ENCODE measurements around the gene RPS28. TPM values are rescaled to one million over a fixed set of nuclear protein-coding genes. Genes with fewer than 3 reads are reported as not detected.
"Not testable (repeated sequence)": the region's sequence is repeated elsewhere in the genome, so short reads cannot be mapped to it uniquely, and the experiment has no call there.

Gene RPS28
- total RNA-seq (100 to 1,000 TPM; 875 to 981 TPM), polyA plus RNA-seq (100 to 1,000 TPM; 405 to 553 TPM)
- long read RNA-seq, donor 1, transcript RPS28-203 (4 exons, 1,326 nt): major isoform, 149 of 161 reads
- long read RNA-seq, donor 1, partial matches to known transcripts: 0 of 161 reads
- long read RNA-seq, donor 1, other reads (novel, unspliced or antisense): 6 of 161 reads
- long read RNA-seq, donor 2, partial matches to known transcripts: 0 of 5 reads
- long read RNA-seq, donor 2, other reads (novel, unspliced or antisense): 1 of 5 reads

DNA sequence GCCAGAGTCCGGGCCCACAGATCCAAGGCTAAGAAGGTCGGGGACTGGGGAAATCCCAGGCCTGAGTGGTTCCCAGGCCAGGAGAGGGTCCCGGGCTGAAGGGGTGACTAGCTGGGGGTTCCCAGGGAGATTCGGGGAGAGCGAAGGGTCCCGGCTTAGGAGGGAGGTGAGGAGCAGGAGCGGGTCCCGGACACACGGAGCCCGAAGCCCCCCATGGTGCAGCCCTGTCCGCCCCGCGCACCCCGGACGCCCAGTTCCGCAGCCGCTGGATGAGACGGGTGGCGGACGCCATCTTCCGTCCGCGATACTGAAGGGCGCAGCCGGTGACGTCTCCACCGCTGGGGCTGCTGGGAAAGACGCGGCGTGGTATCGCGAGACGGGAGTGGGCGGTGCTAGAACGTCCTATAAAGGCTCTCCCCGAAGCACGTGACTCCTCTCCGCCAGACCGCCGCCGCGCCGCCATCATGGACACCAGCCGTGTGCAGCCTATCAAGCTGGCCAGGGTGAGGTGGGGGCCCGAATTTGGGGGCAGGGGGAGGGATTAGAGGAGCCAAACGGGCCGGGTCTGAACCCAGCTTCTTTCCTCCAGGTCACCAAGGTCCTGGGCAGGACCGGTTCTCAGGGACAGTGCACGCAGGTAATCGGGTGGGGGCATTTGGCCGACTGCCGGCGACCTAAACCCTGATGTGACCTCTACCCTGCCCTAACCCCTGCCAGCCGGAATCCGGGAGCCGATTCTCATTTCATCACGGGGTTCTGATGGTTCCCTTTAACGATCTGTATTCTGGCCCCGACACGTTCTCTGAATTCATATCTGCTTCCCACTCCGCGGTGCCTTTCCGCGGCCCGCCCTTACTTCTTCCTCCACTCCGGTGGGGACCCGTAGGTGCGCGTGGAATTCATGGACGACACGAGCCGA lies at the start of gene RPS28, which contains the start of gene NDUFA7:
TSS of gene RPS28 (plus strand) at position 430 of the 919 bp plus-strand sequence. CDS start at position 465, 35 bp downstream.
TSS of gene NDUFA7 (minus strand) at position 309 of the 919 bp plus-strand sequence. CDS start at position 292, 17 bp downstream.
- 0 to 1% methylated on average over 72 of the region's 72 CpGs for WGBS, 2 donors
- H3K27ac ChIP-seq (ENCODE audit: low read depth in 1 of 2, low read length in 2 of 2): peak within 1 kb of the TSS; percentile 17 to 58
- no peaks in the 10 kb centered on the region for H3K9me3 ChIP-seq (ENCODE audit: control insufficient read depth, low read length)
- peak; percentile 98 for ATAC-seq (ENCODE audit: low FRiP score)
- H3K4me3 ChIP-seq (ENCODE audit: low read length in 2 of 2): peak within 1 kb of the TSS; percentile 80 to 83
- DNase-seq: peak; percentile 98 to 99
- H3K4me1 ChIP-seq (ENCODE audit: control insufficient read depth in 1 of 2, insufficient read depth in 2 of 2, low read length in 2 of 2): no peaks in the 10 kb centered on the region
- no peaks in the 10 kb centered on the region for H3K27me3 ChIP-seq (ENCODE audit: control insufficient read depth in 1 of 2, insufficient read depth in 2 of 2, low read length in 1 of 2)
- no peaks in the 10 kb centered on the region for H3K36me3 ChIP-seq (ENCODE audit: control insufficient read depth in 1 of 2, insufficient read depth in 2 of 2, low read length in 1 of 2)
- intact Hi-C loops (cut with DNase I): no loop called here

DNA sequence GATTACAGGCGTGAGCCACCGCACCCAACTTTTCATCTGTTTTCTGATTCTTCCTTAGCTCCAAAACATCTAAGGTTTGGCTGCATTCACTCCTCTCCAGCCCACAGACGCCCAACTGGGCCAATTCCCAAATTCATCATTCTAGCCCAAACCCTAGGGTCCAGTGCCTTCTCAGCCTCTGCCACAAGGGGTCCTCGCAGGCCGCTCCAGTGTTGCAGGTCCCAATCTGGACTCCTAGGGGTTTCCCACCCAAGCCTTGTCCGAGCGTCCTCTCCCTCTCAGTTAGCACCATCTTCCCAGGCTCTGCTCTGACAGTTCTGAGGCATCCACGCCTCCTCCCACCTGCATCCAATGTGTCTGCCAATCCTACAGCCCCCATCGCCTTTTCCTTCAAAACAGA lies 44.8 kb upstream of the RPS28 start:
- H3K4me1 ChIP-seq (ENCODE audit: control insufficient read depth in 1 of 2, insufficient read depth in 2 of 2, low read length in 2 of 2); H3K9me3 ChIP-seq (ENCODE audit: control insufficient read depth, low read length); H3K27me3 ChIP-seq (ENCODE audit: control insufficient read depth in 1 of 2, insufficient read depth in 2 of 2, low read length in 1 of 2); H3K36me3 ChIP-seq (ENCODE audit: control insufficient read depth in 1 of 2, insufficient read depth in 2 of 2, low read length in 1 of 2); H3K4me3 ChIP-seq (ENCODE audit: low read length in 2 of 2); H3K27ac ChIP-seq (ENCODE audit: low read depth in 1 of 2, low read length in 2 of 2); intact Hi-C loops (cut with DNase I); DNase-seq; ATAC-seq (ENCODE audit: low FRiP score): not testable (repeated sequence)
- WGBS, 2 donors: no CpG with 5 or more reads among the region's 9 CpGs

DNA sequence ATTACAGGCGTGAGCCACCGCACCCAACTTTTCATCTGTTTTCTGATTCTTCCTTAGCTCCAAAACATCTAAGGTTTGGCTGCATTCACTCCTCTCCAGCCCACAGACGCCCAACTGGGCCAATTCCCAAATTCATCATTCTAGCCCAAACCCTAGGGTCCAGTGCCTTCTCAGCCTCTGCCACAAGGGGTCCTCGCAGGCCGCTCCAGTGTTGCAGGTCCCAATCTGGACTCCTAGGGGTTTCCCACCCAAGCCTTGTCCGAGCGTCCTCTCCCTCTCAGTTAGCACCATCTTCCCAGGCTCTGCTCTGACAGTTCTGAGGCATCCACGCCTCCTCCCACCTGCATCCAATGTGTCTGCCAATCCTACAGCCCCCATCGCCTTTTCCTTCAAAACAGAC lies 30.0 kb upstream of the RPS28 start:
- H3K9me3 ChIP-seq (ENCODE audit: control insufficient read depth, low read length); H3K4me3 ChIP-seq (ENCODE audit: low read length in 2 of 2); H3K36me3 ChIP-seq (ENCODE audit: control insufficient read depth in 1 of 2, insufficient read depth in 2 of 2, low read length in 1 of 2); DNase-seq; H3K4me1 ChIP-seq (ENCODE audit: control insufficient read depth in 1 of 2, insufficient read depth in 2 of 2, low read length in 2 of 2); H3K27ac ChIP-seq (ENCODE audit: low read depth in 1 of 2, low read length in 2 of 2); H3K27me3 ChIP-seq (ENCODE audit: control insufficient read depth in 1 of 2, insufficient read depth in 2 of 2, low read length in 1 of 2); intact Hi-C loops (cut with DNase I): not testable (repeated sequence)
- ATAC-seq (ENCODE audit: low FRiP score): peak; percentile 57
- no CpG with 5 or more reads among the region's 9 CpGs for WGBS, 2 donors

DNA sequence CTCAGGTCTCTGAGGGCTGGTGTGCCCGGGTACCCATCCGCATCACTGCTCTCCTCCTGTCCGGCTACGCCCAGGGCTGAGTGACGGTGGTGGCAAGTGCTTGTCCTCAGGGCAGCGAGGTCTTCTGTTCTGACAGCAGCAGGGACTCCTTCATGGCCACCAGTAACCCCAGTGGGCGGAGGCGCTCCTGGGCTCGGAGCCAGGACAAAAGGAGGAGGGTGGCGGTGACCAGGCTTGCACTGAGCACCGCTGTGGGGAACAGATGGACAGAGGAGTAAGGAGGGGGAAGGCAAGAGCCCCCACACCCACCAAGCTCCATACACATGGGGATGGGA lies 19.0 kb upstream of the RPS28 start:
- peak; percentile 47 for ATAC-seq (ENCODE audit: low FRiP score)
- Histone ChIP-seq H3K9me3 (ENCODE audit: control insufficient read depth, low read length) (no peaks in the 10 kb centered on the region), H3K4me1 (ENCODE audit: control insufficient read depth in 1 of 2, insufficient read depth in 2 of 2, low read length in 2 of 2) (no peaks in the 10 kb centered on the region), H3K4me3 (ENCODE audit: low read length in 2 of 2) (no peak overlapping the region), H3K27ac (ENCODE audit: low read depth in 1 of 2, low read length in 2 of 2) (no peak overlapping the region), H3K36me3 (ENCODE audit: control insufficient read depth in 1 of 2, insufficient read depth in 2 of 2, low read length in 1 of 2) (no peaks in the 10 kb centered on the region), H3K27me3 (ENCODE audit: control insufficient read depth in 1 of 2, insufficient read depth in 2 of 2, low read length in 1 of 2) (no peaks in the 10 kb centered on the region)
- WGBS, 2 donors: 64 to 67% methylated on average over 10 to 11 of the region's 11 CpGs
- intact Hi-C loops (cut with DNase I): no loop called here
- peak; percentile 64 to 74 for DNase-seq

DNA sequence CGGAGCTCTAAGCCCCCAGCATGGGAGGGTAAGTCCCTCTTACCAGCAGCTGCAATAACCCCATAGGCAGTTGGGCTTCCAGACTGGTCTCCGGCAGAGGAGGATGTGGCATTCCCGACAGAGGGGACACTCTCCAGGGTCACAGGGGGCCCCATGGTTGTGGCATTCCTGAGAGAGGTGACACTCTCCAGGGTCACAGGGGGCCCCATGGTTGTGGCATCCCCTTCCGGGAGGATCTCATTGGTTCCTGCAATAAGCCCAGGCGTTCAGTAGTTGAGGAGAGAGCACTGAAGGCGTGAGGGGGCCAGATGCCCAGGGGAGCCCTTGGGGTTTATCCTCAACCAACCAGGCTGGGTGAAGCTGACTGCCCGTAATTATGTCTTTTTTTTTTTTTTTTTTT lies 18.6 kb upstream of the RPS28 start:
- H3K27me3 ChIP-seq (ENCODE audit: control insufficient read depth in 1 of 2, insufficient read depth in 2 of 2, low read length in 1 of 2): no peaks in the 10 kb centered on the region
- no peak for ATAC-seq (ENCODE audit: low FRiP score)
- H3K9me3 ChIP-seq (ENCODE audit: control insufficient read depth, low read length): no peaks in the 10 kb centered on the region
- H3K27ac ChIP-seq (ENCODE audit: low read depth in 1 of 2, low read length in 2 of 2): no peak overlapping the region
- H3K36me3 ChIP-seq (ENCODE audit: control insufficient read depth in 1 of 2, insufficient read depth in 2 of 2, low read length in 1 of 2): no peaks in the 10 kb centered on the region
- intact Hi-C loops (cut with DNase I): no loop called here
- WGBS, 2 donors: 69 to 72% methylated on average over 7 of the region's 7 CpGs
- peak in 1 of 2 donors; percentile 17 for DNase-seq
- H3K4me3 ChIP-seq (ENCODE audit: low read length in 2 of 2): no peak overlapping the region
- H3K4me1 ChIP-seq (ENCODE audit: control insufficient read depth in 1 of 2, insufficient read depth in 2 of 2, low read length in 2 of 2): no peaks in the 10 kb centered on the region

DNA sequence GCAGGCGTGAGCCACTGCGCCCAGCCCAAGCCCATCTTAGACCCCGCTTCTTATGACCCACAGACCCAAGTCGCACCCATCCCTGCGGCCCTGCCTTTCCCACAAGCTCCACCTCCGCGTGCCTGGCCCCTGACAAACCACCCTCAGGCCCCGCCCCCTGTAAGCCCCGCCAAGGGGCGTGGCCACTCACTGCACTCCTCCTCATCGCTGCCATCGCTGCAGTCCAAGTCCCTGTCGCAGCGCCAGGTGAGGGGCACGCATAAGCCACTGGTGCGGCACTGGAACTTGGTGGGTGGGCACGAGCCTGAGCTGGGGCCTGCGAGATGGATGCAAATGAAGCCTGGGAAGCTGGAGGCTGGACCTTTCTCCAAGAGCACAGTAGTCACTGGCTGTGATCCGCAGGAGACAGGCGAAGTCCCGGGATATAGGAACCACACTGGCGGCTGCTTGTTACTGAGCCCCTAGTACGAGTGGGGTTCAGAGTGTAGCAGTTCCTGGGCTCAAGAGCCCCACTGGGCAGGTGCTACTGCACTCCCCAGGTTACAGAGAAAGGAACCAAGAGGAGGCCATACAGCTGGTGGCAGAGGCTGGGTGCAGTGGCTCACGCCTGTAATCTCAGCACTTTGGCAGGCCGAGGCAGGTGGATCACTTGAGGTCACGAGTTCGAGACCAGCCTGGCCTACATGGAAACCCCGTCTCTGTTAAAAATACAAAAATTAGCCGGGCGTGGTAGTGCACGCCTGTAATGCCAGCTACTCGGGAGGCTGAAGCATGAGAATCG lies 16.3 kb upstream of the RPS28 start:
- no peaks in the 10 kb centered on the region for H3K27me3 ChIP-seq (ENCODE audit: control insufficient read depth in 1 of 2, insufficient read depth in 2 of 2, low read length in 1 of 2)
- no peaks in the 10 kb centered on the region for H3K36me3 ChIP-seq (ENCODE audit: control insufficient read depth in 1 of 2, insufficient read depth in 2 of 2, low read length in 1 of 2)
- DNase-seq (peak; percentile 44 to 73), ATAC-seq (ENCODE audit: low FRiP score) (no peak)
- no peak overlapping the region for H3K27ac ChIP-seq (ENCODE audit: low read depth in 1 of 2, low read length in 2 of 2)
- whole genome bisulfite sequencing, 2 donors: 81 to 83% methylated on average over 33 of the region's 33 CpGs
- intact Hi-C loops (cut with DNase I): no loop called here
- H3K4me3 ChIP-seq (ENCODE audit: low read length in 2 of 2): no peak overlapping the region
- no peaks in the 10 kb centered on the region for H3K4me1 ChIP-seq (ENCODE audit: control insufficient read depth in 1 of 2, insufficient read depth in 2 of 2, low read length in 2 of 2)
- H3K9me3 ChIP-seq (ENCODE audit: control insufficient read depth, low read length): no peaks in the 10 kb centered on the region

DNA sequence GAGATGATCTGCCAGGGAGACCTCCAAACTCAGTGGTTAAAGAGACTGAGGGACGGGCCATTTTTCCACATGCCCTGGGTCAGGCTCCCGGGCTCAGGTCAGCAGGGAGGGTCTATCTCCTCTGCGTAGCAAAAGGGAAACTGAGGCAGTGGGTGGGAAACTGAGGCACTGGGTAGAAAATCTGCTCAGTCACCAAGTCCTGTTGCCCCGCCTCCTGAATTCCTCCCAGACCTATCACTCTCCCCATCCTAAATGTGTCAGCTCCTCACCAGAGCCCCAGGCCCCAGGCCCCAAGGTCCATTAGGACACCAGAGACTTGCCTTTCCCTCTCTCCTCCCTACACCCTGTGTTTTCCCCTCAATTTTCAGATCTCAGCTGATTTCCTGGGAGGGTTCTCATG lies 15.5 kb upstream of the RPS28 start:
- intact Hi-C loops (cut with DNase I): no loop called here
- peak; percentile 14 to 50 for DNase-seq
- Histone ChIP-seq H3K27ac (ENCODE audit: low read depth in 1 of 2, low read length in 2 of 2) (no peak overlapping the region), H3K9me3 (ENCODE audit: control insufficient read depth, low read length) (no peaks in the 10 kb centered on the region), H3K4me3 (ENCODE audit: low read length in 2 of 2) (no peak overlapping the region), H3K27me3 (ENCODE audit: control insufficient read depth in 1 of 2, insufficient read depth in 2 of 2, low read length in 1 of 2) (no peaks in the 10 kb centered on the region), H3K4me1 (ENCODE audit: control insufficient read depth in 1 of 2, insufficient read depth in 2 of 2, low read length in 2 of 2) (no peaks in the 10 kb centered on the region), H3K36me3 (ENCODE audit: control insufficient read depth in 1 of 2, insufficient read depth in 2 of 2, low read length in 1 of 2) (no peaks in the 10 kb centered on the region)
- ATAC-seq (ENCODE audit: low FRiP score): no peak
- 73 to 95% methylated on average over 4 of the region's 4 CpGs for WGBS, 2 donors

DNA sequence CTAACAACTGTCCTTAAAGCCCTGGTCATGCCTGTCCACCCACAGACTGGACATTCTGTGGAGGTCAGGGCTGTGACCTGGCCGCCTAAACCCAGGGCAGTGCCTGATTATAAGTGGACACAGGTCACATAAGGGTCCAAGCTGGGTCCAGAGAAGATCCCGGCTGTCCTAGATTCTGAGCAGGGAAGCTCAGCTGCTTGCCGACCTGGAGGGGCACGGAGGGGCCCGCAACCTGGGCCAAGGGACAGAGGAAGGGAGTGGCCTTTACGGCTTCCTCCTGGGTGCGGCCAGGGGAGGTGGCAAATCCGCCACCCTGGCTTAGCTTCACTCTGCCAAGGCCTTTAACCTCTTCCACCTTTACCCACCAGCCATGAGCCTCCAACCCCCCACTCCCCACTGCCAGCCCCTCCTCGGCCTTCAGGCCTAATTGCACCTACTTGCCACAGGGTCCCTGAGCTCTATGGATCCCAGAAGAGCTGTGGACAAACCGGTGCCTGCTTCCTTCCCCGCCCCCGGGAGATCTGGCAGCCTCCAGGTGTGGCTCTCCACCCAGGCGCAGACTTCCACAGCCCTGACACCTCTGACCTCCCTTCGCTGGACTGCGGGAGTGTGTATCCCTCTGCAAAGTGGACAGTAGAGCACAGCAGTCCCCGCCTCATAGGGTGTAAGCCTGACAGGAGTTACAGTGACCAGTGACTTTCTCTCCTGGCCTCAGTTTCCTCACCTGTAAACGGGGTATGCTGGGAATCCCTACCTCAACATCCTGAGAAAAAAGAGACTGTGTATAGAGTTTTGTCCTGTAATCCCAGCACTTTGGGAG lies 14.9 kb upstream of the RPS28 start:
- Histone ChIP-seq H3K4me1 (ENCODE audit: control insufficient read depth in 1 of 2, insufficient read depth in 2 of 2, low read length in 2 of 2) (no peaks in the 10 kb centered on the region), H3K36me3 (ENCODE audit: control insufficient read depth in 1 of 2, insufficient read depth in 2 of 2, low read length in 1 of 2) (no peaks in the 10 kb centered on the region), H3K4me3 (ENCODE audit: low read length in 2 of 2) (no peak overlapping the region), H3K27me3 (ENCODE audit: control insufficient read depth in 1 of 2, insufficient read depth in 2 of 2, low read length in 1 of 2) (no peaks in the 10 kb centered on the region), H3K27ac (ENCODE audit: low read depth in 1 of 2, low read length in 2 of 2) (no peak overlapping the region), H3K9me3 (ENCODE audit: control insufficient read depth, low read length) (no peaks in the 10 kb centered on the region)
- intact Hi-C loops (cut with DNase I): no loop called here
- ATAC-seq (ENCODE audit: low FRiP score) (no peak), DNase-seq (peak; percentile 40 to 70)
- 85 to 88% methylated on average over 15 to 17 of the region's 17 CpGs for WGBS, 2 donors

Measured in aorta (tissue), 5 donors.